OCI-LY1 (cell line): ENCODE results near the gene PLA2G6.

Experiments
- EZH2 ChIP-seq: fragments of 200-600 bp; sonication (generic), shearing (Covaris generic); IDR thresholded peaks from 2 replicates; pipeline ENCODE4 v1.8.0; 2017; ENCODE audit warnings: borderline replicate concordance, mixed run types, mild to moderate bottlenecking, antibody characterized with exemption, low read length, moderate library complexity, mixed read lengths
- TF ChIP-seq, protein P1 (sequence below): fragments of 200-600 bp; sonication (generic), shearing (Covaris generic); IDR thresholded peaks from 2 replicates; pipeline ENCODE4 v1.5.1; 2017; ENCODE audit warnings: mild to moderate bottlenecking, antibody characterized with exemption, low read length, moderate library complexity, mixed read lengths

DNA sequence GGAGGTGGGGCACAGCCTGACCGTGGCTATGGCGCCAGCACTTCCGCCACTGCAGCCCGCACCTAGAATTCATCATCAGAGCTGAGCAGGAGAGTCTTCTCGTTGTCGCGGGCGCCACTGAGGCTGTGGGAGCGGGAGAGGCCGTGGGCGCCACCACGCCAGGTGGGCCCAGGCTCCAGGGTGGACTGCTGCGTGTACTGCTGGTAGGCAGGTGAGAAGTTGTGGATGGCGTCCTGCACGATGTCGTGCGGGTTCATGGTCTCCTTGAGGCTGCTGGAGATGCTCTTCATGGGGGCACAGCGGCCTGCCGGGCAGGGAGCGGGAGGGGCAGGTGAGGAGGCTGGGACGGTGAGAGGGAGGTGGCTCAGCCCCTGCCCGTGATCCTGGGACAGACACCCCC is 39.8 kb upstream of the PLA2G6 start:
- TF ChIP-seq, protein P1, sequence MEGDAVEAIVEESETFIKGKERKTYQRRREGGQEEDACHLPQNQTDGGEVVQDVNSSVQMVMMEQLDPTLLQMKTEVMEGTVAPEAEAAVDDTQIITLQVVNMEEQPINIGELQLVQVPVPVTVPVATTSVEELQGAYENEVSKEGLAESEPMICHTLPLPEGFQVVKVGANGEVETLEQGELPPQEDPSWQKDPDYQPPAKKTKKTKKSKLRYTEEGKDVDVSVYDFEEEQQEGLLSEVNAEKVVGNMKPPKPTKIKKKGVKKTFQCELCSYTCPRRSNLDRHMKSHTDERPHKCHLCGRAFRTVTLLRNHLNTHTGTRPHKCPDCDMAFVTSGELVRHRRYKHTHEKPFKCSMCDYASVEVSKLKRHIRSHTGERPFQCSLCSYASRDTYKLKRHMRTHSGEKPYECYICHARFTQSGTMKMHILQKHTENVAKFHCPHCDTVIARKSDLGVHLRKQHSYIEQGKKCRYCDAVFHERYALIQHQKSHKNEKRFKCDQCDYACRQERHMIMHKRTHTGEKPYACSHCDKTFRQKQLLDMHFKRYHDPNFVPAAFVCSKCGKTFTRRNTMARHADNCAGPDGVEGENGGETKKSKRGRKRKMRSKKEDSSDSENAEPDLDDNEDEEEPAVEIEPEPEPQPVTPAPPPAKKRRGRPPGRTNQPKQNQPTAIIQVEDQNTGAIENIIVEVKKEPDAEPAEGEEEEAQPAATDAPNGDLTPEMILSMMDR: no peak
- TF ChIP-seq EZH2: no peak
